ENCODE results near the gene UNC119. TPM values are rescaled to one million over a fixed set of nuclear protein-coding genes. Genes with fewer than 3 reads are reported as not detected.

Gene UNC119
- total RNA-seq, 2 donors from 2014 or later = 13.6 to 23.6 TPM

DNA sequence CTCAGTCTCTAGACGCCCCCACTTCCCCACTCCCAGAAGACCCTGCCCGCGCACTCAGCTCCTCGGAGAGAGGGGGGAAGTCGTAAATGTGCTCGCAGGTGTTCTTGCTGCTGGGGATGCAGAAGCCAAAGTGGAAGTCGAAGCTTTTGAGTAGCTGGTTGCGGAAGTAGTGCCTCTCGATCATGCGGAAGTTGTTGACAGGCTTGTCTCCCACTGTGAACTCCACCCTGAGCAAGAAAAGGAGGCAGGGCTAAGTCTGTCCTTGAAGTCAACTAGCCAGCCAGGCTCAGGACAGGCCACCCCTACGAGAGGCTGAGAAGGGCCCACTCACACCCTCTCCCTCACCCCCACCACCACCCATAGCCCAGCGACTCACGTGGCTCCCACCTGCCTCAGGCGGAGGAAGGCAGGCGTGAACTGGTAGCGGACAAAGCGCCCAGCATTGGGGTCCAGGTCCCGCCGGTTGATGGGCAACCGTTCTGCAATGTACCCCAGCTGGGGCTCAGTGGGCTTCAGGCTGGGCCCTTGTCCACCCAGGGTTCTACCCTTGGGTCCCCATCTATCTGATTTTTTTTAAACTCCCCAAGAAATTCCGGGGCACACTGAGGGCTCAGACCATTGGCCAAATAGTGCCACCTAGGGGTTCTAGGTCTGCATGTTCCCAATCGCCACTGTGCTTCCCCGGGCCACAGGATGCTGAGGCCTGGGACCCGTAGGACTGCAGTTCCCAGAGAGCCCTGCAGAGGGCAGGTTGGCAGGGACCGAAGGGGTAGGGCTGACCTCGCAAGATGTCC is 4.6 kb downstream of the UNC119 start:
- DNase-seq (peak; percentile 78), ATAC-seq (peak; percentile 51 to 52)
- intact Hi-C loops (cut with DNase I) = no loop called here

GRCh38 chr17:28547096-28547622 is 5.3 kb downstream of the UNC119 start:
- DNase-seq (no peak), ATAC-seq (no peak)
- intact Hi-C loops (cut with DNase I) = no loop called here

DNA sequence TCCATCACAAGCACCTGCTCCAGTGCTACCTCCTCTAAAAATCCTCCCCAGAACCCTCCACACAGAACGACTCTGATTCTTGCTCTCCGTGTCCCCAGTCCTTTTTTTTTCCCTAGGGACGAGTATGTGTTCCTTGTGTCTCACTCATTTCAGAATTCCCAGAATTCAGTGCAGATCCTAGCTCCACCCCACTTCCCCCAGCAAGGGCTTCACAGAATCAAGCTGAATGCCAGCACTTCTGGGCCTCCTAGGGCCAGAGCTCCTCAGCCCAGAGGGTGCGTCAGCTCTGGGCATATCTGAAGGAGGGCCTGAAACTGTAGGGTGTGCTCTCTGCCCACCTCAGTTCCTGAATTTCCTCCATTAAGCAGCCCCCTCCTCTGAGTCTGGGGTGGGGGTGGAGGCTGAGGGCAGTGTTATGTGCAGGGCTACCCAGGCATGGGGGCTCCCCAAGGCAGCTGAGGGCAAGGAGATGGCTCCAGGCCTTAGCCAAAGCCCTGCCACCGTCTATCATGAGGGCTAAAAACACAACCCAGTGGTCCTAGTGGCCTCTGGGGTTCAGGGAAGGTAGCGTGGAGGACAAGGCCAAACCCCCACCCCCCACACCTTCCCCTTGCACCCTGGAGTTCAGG is 6.5 kb downstream of the UNC119 start:
- intact Hi-C loops (cut with DNase I) = no loop called here
- no peak for ATAC-seq
- no peak for DNase-seq

- intact Hi-C loops (cut with DNase I) = no loop called here
- DNase-seq (no peak), ATAC-seq (no peak)
Measured at GRCh38 chr17:28545141-28545503, 7.3 kb downstream of the UNC119 start.

- DNase-seq (no peak), ATAC-seq (no peak)
- intact Hi-C loops (cut with DNase I) = loop anchor here in 1 of 2 donors (5.0 kb wide), 1 partner anchor 52 kb away; no protein-coding TSS in a partner anchor
Measured at GRCh38 chr17:28544402-28545140, 7.9 kb downstream of the UNC119 start.

GRCh38 chr17:28541439-28541838 is 11.0 kb downstream of the UNC119 start:
- no peak for DNase-seq
- intact Hi-C loops (cut with DNase I) = loop anchor here in 1 of 2 donors (5.0 kb wide), 1 partner anchor 49 kb away; no protein-coding TSS in a partner anchor
- ATAC-seq = no peak

GRCh38 chr17:28540231-28540630 is 12.2 kb downstream of the UNC119 start:
- DNase-seq = no peak
- intact Hi-C loops (cut with DNase I) = loop anchor here in 1 of 2 donors (5.0 kb wide), 1 partner anchor 48 kb away; no protein-coding TSS in a partner anchor
- ATAC-seq = no peak

DNA sequence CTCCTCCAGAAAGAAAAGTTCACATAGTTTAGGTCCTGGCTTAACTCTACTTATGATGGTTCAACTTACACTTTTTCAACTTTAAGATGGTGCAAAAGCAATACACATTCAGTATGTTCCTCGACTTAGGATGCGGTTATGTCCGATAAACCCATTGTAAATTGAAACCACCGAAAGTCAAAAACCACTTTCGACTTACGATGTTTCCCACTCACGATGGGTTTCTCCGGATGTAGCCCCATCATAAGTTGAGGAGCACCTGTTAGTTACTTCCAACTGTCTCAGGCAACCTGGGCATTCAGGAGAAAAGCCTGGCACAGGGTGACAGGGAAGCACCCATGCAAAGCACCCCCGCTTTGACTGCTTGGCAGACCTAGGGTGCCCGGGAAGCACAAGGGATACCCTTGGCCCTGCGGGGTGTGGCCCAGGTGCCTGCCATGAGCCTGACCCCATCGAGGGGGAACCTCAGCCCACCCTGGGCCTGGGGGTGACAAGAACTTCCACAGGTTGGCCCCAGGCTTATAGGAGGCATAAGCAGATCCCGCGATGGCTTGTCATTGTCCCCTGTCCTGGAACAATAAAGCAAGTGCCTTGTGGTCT is 14.0 kb downstream of the UNC119 start:
- no peak for ATAC-seq
- no peak for DNase-seq

DNA sequence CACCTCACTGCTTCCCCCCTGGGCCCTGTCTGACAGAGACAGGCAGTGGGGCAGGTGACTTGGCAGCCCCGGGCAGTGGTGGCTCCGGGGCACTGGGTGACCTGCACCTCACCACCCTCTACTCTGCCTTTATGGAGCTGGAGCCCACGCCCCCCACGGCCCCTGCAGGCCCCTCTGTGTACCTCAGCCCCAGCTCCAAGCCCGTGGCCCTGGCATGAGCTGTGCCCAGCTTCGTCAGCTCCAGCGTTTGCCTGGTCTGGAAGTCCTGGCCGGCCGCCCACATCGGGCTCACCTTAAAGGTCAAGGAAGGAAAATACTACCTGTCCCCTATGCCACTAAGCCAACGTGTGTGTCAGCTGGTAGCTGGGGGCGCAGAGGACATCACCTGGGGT is 15.2 kb downstream of the UNC119 start:
- intact Hi-C loops (cut with DNase I) = no loop called here

More for the DNA sequence above, 14.0 kb downstream of the UNC119 start:
- intact Hi-C loops (cut with DNase I) = no loop called here

GRCh38 chr17:28536532-28537218 is 15.7 kb downstream of the UNC119 start:
- ATAC-seq = no peak
- no peak for DNase-seq
- intact Hi-C loops (cut with DNase I) = no loop called here

More for the DNA sequence above, 15.2 kb downstream of the UNC119 start:
- DNase-seq (no peak), ATAC-seq (no peak)

GRCh38 chr17:28534740-28535375 is 17.6 kb downstream of the UNC119 start:
- DNase-seq (no peak), ATAC-seq (no peak)
- intact Hi-C loops (cut with DNase I) = no loop called here

- intact Hi-C loops (cut with DNase I) = no loop called here
- ATAC-seq (no peak), DNase-seq (no peak)
Measured at GRCh38 chr17:28533091-28533807, 19.2 kb downstream of the UNC119 start.

GRCh38 chr17:28532050-28532960 is 20.1 kb downstream of the UNC119 start:
- ATAC-seq = no peak
- DNase-seq = no peak
- intact Hi-C loops (cut with DNase I) = no loop called here

DNA sequence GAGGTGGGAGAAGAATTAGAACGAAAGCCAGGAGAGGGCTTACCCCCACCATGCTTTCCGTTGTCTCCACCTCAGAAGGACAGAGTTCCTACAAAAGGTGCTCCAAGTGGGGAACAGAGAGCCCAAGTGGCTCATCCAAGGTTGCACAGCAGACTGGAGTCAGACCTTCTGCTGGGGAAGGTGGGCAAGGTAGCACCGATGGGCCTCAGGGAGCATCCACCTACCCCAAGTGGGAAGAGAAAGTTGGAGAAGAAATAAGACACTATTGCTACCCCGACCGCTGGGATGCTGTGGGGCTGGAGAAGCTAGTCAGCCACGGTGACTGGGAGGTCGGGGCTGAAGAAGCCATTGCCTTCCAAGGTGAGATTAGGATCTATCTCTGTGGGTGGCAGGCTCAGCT is 21.5 kb downstream of the UNC119 start:
- DNase-seq (no peak), ATAC-seq (no peak)
- intact Hi-C loops (cut with DNase I) = no loop called here

DNA sequence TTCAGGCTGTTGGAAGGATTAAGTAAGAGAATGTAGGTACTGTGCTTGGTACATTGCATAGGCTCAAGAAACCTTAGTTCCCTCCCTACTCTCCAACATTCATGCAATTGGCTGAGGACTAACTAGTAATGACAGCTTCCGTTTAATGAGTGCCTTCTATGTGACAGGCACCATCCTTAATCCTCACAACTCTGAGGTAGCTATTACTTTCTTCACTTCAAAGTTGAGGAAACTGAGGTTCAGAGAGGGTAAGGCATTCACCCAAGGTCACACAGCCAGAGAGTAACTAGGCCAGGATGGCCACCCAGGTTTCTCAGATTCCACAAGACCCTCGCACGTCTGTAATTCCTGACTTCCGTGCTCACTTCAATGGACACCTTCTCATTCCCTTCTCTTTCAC is 22.2 kb downstream of the UNC119 start:
- ATAC-seq = no peak
- DNase-seq = no peak
- intact Hi-C loops (cut with DNase I) = no loop called here

GRCh38 chr17:28529013-28529400 is 23.4 kb downstream of the UNC119 start:
- intact Hi-C loops (cut with DNase I) = no loop called here
- DNase-seq (no peak), ATAC-seq (no peak)
